Measurements from ENCODE around the gene GCN1.

- TF ChIP-seq, protein P1, sequence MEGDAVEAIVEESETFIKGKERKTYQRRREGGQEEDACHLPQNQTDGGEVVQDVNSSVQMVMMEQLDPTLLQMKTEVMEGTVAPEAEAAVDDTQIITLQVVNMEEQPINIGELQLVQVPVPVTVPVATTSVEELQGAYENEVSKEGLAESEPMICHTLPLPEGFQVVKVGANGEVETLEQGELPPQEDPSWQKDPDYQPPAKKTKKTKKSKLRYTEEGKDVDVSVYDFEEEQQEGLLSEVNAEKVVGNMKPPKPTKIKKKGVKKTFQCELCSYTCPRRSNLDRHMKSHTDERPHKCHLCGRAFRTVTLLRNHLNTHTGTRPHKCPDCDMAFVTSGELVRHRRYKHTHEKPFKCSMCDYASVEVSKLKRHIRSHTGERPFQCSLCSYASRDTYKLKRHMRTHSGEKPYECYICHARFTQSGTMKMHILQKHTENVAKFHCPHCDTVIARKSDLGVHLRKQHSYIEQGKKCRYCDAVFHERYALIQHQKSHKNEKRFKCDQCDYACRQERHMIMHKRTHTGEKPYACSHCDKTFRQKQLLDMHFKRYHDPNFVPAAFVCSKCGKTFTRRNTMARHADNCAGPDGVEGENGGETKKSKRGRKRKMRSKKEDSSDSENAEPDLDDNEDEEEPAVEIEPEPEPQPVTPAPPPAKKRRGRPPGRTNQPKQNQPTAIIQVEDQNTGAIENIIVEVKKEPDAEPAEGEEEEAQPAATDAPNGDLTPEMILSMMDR (IDR thresholded peaks at IDR 0.05; ENCODE audit: low read depth, low read length) = no peak
- TF ChIP-seq, protein P2, sequence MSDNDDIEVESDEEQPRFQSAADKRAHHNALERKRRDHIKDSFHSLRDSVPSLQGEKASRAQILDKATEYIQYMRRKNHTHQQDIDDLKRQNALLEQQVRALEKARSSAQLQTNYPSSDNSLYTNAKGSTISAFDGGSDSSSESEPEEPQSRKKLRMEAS (IDR thresholded peaks at IDR 0.05; ENCODE audit: low read depth, low read length) = no peak
- no peak for TF ChIP-seq POLR2A (IDR thresholded peaks at IDR 0.05; ENCODE audit: extremely low read depth, insufficient read length)
Observed at GRCh38 chr12:120223458-120224303, 29.2 kb upstream of the GCN1 start.

All from NB4 (cell line).